Stomach (tissue), 4 donors: ENCODE measurements around the gene ZNF423.

Source experiments
- CTCF ChIP-seq, 7 experiments: fragments of 450-650 bp in 4 of 7; fragments of 200-600 bp in 3 of 7; sonication (generic) in 3 of 7; IDR thresholded peaks; one replicate each; pipeline ENCODE4 v1.5.1; 2016 to 2019; ENCODE audit warnings: antibody characterized with exemption in 7 of 7, control low read depth in 2 of 7, mild to moderate bottlenecking in 1 of 7
- POLR2A ChIP-seq, 4 donors: fragments of 450-650 bp; IDR thresholded peaks; one replicate each; pipeline ENCODE4 v1.6.1; 2016; ENCODE audit warnings: antibody characterized with exemption in 4 of 4, control low read depth in 2 of 4, mild to moderate bottlenecking in 1 of 4, moderate library complexity in 1 of 4
- POLR2AphosphoS5 ChIP-seq, 3 donors: sonication (generic); formaldehyde crosslinking; IDR thresholded peaks; one replicate each; pipeline ENCODE4 v1.6.1; 2016; ENCODE audit warnings: antibody characterized with exemption in 3 of 3

DNA sequence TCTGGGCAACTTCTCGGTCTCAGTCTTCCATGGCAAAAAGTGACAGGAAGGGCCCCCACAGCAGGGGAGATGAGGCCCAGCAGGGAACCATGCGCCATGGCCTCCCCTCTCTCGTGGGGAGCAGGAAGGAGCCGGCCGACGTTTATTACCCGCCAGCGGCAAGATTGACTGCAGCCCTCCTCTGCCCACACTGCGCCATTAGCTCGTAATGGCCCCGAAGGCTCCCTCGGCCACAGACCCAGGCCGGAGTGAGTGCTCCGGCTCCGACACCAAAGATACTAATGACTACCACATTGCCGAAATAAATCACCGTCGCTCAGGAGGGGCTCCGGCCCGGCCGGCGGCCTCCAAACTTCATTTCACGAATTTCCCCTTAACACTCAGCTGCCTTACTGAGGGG lies 255.4 kb downstream of the ZNF423 start:
- no peak for TF ChIP-seq CTCF (IDR thresholded peaks at IDR 0.05)
- no peak for TF ChIP-seq POLR2AphosphoS5 (IDR thresholded peaks at IDR 0.05)
- no peak for TF ChIP-seq POLR2A (IDR thresholded peaks at IDR 0.05)
